NT2/D1 (cell line): ENCODE measurements around the gene SRXN1.

Experiments used
- YY1 ChIP-seq: IDR thresholded peaks from 2 replicates; pipeline ENCODE4 v1.6.1; 2011; ENCODE audit not compliant: insufficient read length, insufficient read depth
- ZNF274 ChIP-seq: IDR thresholded peaks from 2 replicates; pipeline ENCODE4 v1.6.1; 2011; ENCODE audit warnings: mild to moderate bottlenecking, low read depth, low read length

DNA sequence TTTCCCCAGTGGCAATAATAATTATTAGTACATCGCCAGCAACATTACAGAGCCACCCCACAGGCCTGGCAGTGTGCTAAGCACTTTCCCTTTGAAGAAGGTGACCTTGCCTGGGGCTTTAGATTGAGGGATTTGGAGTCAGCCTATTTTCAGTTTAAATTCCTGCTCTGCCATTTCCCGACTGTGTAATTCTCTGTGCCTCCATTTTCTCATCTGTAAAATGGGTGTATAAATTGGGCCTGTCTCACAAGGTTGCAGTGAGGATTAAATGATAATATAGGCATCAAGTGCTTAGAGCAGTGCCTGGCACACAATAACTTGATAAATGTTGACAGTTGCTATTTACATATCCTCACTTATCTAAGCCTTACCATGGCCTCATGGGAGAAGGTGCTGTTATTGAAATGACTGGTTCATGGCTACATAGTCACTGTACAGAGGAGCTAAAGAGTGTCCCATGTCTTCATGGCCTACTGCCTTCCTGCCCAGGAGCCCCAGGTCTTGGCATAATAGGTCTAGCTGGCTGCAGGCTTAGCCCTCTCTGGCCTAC lies 27.7 kb upstream of the SRXN1 start:
- no peak for TF ChIP-seq YY1
- TF ChIP-seq ZNF274: no peak
